Activated CD8-positive, alpha-beta memory T cell treated with anti-CD3 and anti-CD28 coated beads for 4 hours (primary cell): ENCODE measurements around the gene DGKH.

Source experiments
- DNase-seq, 2 donors: peaks; one replicate each; pipeline ENCODE4 v3.0.0-alpha.2; 2020; ENCODE audit warnings: low read depth in 2 of 2

DGKH gene, protein sequence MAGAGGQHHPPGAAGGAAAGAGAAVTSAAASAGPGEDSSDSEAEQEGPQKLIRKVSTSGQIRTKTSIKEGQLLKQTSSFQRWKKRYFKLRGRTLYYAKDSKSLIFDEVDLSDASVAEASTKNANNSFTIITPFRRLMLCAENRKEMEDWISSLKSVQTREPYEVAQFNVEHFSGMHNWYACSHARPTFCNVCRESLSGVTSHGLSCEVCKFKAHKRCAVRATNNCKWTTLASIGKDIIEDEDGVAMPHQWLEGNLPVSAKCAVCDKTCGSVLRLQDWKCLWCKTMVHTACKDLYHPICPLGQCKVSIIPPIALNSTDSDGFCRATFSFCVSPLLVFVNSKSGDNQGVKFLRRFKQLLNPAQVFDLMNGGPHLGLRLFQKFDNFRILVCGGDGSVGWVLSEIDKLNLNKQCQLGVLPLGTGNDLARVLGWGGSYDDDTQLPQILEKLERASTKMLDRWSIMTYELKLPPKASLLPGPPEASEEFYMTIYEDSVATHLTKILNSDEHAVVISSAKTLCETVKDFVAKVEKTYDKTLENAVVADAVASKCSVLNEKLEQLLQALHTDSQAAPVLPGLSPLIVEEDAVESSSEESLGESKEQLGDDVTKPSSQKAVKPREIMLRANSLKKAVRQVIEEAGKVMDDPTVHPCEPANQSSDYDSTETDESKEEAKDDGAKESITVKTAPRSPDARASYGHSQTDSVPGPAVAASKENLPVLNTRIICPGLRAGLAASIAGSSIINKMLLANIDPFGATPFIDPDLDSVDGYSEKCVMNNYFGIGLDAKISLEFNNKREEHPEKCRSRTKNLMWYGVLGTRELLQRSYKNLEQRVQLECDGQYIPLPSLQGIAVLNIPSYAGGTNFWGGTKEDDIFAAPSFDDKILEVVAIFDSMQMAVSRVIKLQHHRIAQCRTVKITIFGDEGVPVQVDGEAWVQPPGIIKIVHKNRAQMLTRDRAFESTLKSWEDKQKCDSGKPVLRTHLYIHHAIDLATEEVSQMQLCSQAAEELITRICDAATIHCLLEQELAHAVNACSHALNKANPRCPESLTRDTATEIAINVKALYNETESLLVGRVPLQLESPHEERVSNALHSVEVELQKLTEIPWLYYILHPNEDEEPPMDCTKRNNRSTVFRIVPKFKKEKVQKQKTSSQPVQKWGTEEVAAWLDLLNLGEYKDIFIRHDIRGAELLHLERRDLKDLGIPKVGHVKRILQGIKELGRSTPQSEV

DNA sequence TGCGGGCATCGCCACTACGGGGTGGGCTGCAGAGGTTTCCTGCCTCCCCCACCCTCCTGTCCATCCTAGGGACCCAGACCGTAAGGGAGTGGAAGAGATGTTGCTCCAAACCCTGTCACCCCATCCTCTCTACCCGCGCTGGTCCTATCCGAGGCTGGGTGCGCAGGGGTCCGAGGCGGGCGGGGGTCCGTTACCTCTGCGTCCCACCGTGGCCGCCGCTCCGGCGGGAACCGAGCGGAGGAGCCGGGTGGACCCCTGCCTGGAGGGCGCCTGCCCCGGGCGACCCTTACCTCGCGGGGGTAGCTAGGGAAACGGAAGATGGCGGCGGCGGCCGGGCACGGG lies at the start of gene DGKH:
TSS of gene DGKH (plus strand) at position 307 of the 342 bp plus-strand sequence. CDS start 126 bp downstream, outside the sequence.
- no peak for DNase-seq

DNA sequence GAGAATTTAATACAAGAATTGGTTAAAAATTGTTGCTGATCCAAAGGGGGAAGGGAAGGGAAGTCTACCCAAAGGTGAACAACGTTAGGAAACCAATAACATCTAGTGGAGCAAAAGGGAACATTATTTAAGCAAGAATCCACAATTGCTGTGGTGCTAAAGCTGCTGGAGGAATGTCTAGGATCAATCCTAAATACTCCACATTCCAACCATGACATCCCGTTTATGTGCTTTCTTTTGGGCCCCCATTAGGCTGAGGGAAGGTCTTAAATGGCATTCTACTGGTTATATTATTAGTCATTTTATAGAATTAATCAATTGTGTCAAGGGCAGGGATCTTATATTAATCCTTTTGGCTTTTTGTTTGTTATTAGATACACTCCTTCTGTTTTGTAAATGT lies 47.6 kb upstream of the DGKH start:
- no peak for DNase-seq

DNA sequence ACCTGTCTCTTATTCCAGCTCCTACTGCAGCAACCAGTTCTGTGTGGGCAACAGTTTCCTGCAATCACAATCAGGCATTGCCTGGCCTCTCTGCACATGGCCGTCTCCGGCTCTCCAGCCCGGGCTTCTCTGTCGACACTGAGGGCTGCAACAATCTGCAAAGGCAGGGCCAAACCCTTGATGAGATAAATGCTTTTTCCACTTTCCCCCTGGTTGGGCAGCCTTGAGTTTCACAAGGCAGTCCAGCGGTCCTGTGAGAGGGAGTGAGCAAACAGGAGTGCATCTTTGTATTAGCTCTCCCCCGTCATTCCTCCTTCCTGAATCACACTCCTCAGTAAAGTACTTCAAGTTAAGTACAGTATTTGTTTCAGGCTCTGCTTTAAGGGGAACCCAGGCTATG lies 46.9 kb upstream of the DGKH start:
- DNase-seq: no peak

DNA sequence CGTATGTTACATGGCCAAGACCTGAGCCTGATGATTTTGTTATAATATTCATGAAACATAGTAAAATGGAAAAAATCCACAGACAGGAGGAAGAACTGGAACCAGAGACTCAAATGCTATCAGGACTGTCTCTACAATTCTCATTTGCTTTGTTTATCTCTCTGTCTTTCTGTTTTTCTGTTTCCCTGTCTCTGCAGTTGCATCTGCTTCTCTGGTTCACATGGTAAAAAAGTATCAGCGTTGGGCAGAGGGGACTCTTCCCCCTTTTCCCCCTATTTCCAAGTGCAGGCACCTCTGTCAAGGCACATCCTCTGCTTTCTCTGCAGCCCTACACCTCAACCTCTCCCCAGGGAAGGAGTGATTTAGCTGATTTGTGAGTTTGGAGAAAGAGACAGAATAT lies 46.4 kb upstream of the DGKH start:
- no peak for DNase-seq

DNA sequence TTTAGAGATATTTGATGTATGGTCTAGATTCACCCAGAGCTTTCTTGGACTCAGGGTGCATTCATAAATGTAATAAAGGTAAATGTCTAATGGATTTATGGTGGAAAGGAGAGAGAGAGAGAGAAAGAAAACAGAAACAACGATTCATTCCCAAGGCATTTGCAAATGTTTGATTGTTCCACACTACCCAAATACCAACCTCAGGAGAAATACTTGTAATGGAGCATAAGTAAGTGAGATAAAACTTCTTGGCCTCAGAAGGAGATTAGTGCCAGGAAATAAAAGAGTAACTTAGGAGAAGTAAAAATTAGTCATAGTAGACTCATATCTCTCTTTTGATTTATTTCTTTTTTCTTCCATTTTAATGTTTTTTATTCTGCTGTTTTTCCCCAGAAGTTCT lies 40.6 kb upstream of the DGKH start:
- DNase-seq: no peak

DNA sequence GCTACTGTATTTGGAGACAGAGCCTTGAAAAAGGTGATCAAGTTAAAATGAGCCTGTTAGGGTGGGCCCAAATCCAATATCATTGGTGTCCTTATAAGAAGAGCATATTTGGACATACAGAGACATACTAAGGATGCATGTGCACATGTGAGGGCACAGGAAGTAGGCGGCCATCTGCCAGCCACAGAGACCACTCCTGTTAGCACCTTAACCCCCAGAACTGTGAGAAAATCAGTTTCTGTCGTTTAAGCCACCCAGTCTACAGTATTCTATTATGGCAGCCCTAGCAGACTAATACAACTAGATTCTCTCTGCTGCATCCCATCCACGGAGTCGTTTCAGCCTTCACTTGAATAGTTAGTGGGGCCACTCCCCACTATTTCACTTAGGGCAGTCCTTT lies 39.4 kb upstream of the DGKH start:
- no peak for DNase-seq

DNA sequence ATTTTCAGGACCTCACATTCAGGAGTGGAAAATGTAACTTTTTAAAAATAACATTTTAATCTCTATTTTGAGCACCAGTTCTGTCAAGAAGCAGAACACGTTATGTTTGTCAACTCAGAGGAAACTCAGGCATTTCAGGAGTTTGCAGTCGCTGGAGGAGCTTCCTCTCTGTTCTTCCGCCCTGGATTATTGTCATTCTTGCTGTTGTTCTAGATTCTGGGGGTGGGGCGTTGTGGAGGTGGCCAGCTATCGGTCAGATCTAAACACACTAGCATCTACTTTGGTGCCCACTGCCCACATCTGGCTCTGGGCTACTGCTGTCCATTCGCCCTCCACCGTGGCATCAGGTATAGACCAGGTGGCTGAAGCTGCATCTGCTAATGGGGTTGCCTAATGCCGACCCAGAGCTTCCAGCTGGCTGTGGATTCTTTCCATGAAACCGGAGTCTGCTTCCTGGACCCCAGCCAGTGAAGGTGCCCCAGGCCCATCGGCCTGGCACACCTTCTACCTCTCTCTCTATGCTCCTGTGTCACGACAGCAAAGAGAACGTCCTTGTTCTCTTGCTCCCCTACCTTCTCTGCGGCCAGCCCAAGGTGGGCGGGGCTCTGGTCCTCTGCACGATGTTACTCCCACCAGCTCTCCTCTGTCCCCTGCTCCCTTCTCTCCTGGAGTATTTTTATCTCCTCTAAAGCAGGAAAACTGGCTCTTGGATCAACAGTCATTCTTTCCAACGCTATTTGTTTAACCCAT lies 36.7 kb upstream of the DGKH start:
- no peak for DNase-seq

DNA sequence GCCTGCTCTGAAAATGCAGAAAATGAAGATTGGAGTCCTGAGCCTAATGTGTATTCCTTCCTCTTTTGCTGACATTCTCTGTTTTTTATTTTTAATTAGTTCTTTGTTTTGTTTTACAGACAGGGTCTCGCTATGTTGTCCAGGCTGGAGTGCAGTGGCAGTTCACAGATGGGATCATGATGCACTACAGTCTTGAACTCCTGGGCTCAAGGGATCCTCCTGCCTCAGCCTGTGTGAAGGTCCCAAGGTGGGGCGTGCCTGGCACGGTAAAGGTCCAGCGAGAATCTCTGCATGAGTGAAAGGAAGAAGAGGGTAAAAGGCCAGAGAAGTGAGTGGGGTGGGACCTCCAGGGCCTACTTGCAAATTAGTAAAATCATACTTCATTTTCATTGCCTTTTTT lies 34.3 kb upstream of the DGKH start:
- DNase-seq: no peak

DNA sequence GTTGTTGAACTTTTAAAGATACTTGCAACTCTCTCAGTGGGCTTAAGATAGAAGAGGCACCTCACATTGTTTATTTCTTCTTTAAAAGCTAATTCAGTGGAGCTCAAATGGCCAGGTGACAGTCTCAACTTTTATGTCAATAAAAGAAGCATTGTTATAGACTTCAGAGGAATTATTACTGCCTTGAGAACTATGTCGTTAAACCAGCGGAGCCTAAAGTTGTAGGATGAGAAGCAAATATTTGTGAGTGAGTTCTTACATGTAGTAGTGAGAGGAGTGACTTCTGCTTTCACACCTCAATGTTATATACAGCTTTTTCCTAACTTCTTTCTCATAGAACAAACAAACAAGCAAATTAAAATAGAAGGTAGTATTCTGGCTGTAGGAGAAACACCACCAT lies 31.2 kb upstream of the DGKH start:
- no peak for DNase-seq

DNA sequence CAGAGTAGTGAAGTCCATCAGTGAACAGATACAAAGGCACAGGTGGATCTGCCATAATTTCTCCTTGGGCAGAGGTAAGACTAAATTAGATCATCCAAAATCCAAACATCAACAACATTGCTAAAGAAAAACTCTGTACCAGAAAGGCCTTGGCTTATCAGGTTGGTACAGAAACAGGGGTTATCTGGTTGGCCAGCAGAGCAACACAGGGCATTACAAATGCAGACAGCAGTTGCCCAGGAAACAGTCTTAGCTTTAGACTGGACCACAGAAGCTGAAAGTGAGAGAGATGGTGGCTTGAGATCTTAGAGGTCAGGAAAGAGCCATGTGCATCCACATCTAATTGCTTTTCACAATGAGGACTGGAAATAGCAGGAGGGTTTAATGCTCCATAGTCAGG lies 26.6 kb upstream of the DGKH start:
- no peak for DNase-seq

DNA sequence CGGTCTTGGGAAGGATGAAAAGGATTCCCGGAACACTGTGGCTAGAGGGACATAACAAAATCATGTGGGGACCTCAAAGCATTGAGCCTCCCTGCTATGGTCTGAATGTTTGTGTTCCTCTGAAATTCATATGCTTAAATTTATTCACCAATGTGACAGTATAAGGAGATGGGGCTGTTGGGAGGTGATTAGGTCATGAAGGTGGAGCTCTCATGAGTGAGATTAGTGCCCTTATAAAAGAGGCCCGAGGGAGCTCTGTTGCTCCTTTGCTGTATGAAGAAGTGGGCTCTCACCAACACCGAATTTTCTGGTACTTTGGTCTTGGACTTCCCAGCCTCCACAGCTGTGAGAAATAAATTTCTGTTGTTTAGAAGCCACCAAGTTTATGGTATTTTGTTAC lies 26.1 kb upstream of the DGKH start:
- no peak for DNase-seq

DNA sequence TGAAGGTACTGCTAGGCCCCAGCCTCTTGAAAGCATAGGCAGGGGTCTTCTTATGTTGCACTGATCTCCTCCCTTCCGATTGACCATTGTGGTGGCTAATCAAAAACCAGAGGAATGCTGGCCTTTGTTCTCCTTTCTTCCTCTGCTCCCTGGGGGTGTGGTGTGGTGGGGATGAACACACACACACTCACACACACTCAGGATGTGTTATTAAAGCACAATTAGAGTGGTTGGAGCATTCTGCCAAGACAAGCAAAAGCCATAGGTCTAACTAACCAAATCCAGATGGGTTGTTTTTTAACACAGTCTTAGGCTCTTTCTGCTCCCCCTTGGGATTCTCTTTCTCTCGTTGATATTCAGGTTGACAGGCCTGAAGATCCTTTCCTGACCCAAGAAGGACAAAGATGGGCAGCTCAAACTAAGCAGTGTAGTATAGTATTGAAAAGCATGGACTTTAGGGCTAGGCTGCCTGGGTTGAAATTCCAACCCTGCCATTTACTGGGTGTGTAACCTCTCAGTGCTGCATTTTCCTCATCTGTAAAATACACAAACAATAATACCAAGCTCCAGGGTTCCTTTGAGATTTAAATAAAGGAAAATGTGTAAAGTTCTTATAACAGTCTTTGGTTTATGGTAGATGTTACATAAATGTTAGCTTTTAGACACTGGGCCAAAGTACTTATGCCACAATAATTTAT lies 25.5 kb upstream of the DGKH start:
- DNase-seq: no peak

DNA sequence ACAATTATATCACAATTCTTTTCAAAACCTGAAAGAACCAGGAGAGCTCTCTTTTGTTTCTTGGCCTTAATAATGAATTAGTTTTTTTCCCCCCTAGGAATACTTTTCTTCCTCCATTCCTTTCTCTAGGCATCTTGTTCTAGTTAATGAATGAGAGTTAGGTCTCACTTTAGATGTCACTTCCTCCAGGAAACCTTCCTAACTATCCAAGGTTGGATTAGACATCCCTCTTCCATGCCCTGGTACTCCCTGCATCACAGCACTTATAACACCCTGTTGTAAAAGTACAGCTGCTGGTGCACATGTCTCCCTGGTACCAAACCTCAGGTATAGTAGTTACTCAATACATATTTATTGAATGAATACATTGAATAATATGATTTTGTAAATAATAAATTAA lies 21.2 kb upstream of the DGKH start:
- DNase-seq: no peak

DNA sequence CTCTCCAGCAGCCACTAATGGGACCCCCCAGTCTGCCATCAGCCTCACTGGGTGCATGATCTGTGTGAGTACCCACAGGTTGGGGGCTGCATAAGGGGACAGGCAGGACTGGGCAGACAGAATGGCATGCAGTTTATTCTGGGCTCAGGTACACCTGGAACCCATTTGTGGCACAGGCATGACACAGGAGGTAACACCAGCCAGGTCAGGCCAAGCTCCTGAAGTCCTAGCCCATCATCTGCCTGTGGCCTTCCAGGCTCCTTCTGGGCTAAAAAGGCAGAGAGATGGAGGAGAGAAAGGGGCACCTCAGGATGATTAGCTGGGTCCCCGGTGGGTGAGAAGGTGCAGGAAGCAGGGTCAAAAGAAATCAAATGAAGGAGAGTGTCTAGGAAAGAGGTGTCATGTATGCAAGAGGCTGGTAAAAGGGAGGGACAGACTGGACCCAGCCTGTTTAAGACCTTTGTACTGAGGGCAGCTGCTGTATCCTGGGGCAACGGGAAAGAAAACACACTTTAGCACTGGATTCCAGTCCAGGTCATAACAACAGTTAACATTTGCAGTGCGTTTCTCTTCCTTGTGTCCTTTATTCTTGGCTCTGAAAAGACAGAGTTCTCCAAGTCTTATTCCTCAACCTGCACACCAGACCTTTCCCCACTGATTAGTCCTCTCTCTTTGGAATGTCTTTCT lies 20.2 kb upstream of the DGKH start:
- no peak for DNase-seq

DNA sequence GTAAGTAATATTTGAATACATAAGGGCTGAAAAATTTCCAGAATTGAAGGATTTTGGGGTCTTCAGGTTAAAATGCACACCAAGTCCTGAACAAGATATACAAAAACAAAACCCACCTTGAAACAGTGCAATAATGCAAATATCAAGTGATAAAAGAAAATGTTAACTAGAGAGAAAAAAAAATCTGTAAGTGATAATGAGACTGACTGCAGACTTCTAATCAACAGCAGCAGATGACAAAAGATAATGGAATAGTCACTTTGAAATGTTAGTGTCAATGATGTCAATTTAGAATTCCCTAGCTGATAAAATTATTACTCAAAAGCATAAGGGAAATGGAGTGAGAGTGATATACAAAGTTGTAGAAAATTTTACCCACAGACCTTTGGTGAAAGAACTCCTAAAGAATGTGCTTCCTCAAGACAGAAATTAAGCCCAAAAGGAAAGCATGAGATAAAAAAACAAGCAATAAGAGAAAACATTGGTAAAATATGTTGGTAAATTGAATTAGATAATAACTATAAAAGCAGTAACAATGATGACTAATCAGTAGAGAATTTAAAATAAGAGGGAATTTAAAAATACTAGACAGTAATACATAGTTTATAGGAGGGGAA lies 12.4 kb upstream of the DGKH start:
- DNase-seq: no peak

DNA sequence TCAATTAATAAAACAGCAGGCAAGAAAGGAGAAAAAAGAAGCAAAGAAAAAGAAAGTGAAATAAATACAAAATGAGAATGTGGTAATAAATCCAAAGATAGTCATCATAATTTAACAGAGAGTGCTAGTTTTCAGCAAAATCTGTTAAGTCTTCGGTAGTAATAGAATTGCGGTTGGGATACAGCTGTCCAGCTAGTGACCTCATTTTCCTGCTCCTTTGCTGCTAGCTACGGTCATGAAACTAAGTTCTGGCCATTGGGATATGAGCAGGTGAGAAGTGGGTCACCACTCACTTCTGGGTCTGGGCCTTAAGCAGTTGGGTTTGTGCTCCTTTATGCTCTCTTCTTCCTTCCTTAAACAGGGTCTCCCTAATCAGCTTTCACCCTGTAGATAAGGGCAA lies 11.7 kb upstream of the DGKH start:
- no peak for DNase-seq

DNA sequence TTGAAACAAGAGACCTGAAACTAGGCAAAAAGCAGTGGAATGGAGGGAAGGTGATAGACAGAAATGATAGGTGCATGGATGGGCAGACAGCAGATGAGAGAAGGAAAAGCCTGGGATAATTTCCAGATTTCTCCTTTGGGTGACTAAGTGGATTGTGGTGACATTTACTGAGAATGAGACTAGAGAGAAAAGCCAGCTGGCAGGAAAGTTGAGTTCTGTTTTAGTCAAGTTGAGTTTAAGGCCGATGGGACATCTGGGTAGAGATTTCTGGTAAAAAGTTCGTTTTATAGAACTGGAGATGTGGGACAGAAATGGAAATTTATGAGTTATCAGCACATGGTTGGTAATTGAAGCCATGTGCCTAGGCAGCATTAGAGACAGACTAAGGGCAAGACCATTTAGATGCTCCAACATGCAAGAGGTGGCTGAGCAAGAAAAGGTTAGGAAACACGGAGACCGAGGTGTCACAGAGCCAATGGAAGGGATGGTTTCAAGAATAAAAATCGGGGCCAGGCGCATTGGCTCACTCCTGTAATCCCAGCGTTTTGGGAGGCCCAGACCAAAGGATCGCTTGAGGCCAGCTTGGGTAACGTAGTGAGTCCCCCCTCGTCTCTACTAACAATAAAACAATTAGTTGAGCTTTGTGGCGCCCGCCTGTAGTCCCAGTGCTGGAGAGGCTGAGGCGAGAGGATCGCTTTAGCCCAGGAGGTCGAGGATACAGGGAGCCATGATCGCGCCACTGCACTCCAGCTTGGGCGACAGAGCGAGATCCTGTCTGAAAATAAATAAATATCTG lies 9.6 kb upstream of the DGKH start:
- no peak for DNase-seq

DNA sequence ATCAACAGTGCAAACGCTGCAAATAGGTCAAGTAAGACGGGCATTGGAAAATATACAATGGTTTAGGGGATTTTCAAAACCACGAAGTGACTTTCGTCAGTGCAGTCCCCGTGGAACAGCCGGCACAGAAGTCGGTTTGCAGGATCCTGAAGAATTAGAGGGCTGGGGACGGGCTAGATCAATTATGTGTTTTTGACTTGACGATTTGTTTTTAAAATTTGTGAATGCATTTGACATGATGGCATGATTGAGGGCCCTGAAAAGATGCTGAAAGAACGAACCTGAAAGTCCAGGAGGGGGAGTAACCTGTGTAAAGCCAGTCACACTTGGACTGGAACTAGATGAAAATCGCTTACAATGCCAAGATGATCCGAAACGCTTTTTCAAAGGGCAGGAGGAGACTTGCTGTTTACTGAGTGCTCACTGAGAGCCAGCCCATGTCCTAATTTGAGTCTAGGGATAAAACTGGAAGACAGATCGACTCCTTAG lies 8.9 kb upstream of the DGKH start:
- no peak for DNase-seq
